Mucosa of stomach (tissue), 1 donor: ENCODE results near the gene RSPO4.

Experiments used
- H3K27me3 ChIP-seq: one replicate; pipeline ENCODE4 v1.7.0; 2013; ENCODE audit warnings: mild to moderate bottlenecking, low read length; ENCODE audit not compliant: control insufficient read depth, insufficient read depth
- H3K36me3 ChIP-seq: one replicate; pipeline ENCODE4 v1.7.0; 2013; ENCODE audit warnings: low read length; ENCODE audit not compliant: control insufficient read depth, insufficient read depth
- H3K4me1 ChIP-seq: one replicate; pipeline ENCODE4 v1.7.0; 2013; ENCODE audit warnings: mild to moderate bottlenecking, low read length; ENCODE audit not compliant: control insufficient read depth, insufficient read depth
- H3K4me3 ChIP-seq: one replicate; pipeline ENCODE4 v1.7.0; 2013; ENCODE audit warnings: low read length
- H3K9ac ChIP-seq: one replicate; pipeline ENCODE4 v1.7.0; 2013; ENCODE audit warnings: mild to moderate bottlenecking, low read length, moderate library complexity
- H3K9me3 ChIP-seq: one replicate; pipeline ENCODE4 v1.7.0; 2013; ENCODE audit warnings: mild to moderate bottlenecking, low read length, moderate library complexity; ENCODE audit not compliant: control insufficient read depth
- donor health status: Pancreatic carcinoma.

The RSPO4 gene

GRCh38 chr20:910870-911770, 91.0 kb downstream of the RSPO4 start:
- Histone ChIP-seq H3K36me3 (no peaks in the 10 kb centered on the region), H3K9ac (no peak overlapping the region), H3K4me1 (no peaks in the 10 kb centered on the region), H3K9me3 (no peaks in the 10 kb centered on the region), H3K4me3 (no peak overlapping the region), H3K27me3 (peaks cover 7% of the 10 kb centered on the region)

GRCh38 chr20:910132-910869, 91.8 kb downstream of the RSPO4 start:
- no peaks in the 10 kb centered on the region for H3K36me3 ChIP-seq
- H3K4me3 ChIP-seq = no peak overlapping the region
- no peaks in the 10 kb centered on the region for H3K4me1 ChIP-seq
- H3K27me3 ChIP-seq = peaks cover 7% of the 10 kb centered on the region
- no peaks in the 10 kb centered on the region for H3K9me3 ChIP-seq
- H3K9ac ChIP-seq = no peak overlapping the region

- Histone ChIP-seq H3K36me3 (no peaks in the 10 kb centered on the region), H3K27me3 (peaks cover 7% of the 10 kb centered on the region), H3K9me3 (no peaks in the 10 kb centered on the region), H3K4me1 (no peaks in the 10 kb centered on the region), H3K4me3 (no peak overlapping the region), H3K9ac (no peak overlapping the region)
These were observed 92.5 kb downstream of the RSPO4 start for GRCh38 chr20:909641-910040.
